Measurements from ENCODE around the gene PAK1. TPM values are rescaled to one million over a fixed set of nuclear protein-coding genes. Genes with fewer than 3 reads are reported as not detected.

The PAK1 gene
- total RNA-seq (ENCODE audit: low replicate concordance): 14.9 and 29.4 TPM in 2 replicates

GRCh38 chr11:77473801-77474683 is at the start of gene PAK1:
TSS of gene PAK1 (minus strand) at chr11:77474094. CDS start at chr11:77392520, 81,574 bp downstream.

DNA sequence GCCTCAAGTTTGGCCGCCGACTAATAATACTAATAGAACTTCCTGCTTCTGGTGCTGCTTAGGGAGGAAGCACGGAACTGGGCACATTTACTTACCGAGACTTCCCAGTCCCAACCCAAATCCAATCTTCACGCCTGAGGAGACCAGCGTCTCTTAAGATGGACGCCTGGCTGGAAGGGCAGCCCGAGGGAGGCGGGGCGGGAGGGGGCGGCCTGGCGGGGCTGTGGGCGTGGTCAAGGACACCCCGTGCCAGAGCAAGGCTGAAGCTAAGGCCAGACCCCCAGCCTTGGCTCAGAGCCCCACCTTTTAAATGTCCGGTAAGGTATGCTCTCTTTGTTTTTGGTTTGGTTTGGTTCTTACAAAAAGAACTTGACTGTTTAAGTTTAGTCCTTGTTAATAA is 172.4 kb downstream of the PAK1 start, which contains the start of gene GDPD4:
Gene GDPD4, minus strand, starts transcription at position 177 of the 400 bp plus-strand sequence. CDS start 16,549 bp downstream, outside the sequence.

Other genes starting within 250 kb of the PAK1 start
- gene GDPD4, start 172.4 kb downstream of the PAK1 start, total RNA-seq (ENCODE audit: low replicate concordance): not detected in 2 replicates
- 0.45 and 5.5 TPM in 2 replicates for gene AQP11, start 115.9 kb upstream of the PAK1 start, total RNA-seq (ENCODE audit: low replicate concordance)
- gene CLNS1A, start 163.7 kb upstream of the PAK1 start, total RNA-seq (ENCODE audit: low replicate concordance): 148 and 337 TPM in 2 replicates

Measured in smooth muscle cell of the coronary artery (primary cell).